AG04449 (cell line): ENCODE data around the gene FAM20A.

Source experiments
- CTCF ChIA-PET: fragments of 350-600 bp; formaldehyde crosslinking; extraction: SDS; loops from one replicate; lab custom pipeline; 2021; ENCODE audit warnings: antibody characterized with exemption; lab: Yijun Ruan, JAX
- POLR2A ChIA-PET: fragments of 400-600, 350-600 bp; formaldehyde crosslinking; extraction: SDS; loops from one replicate; lab custom pipeline; 2020; ENCODE audit warnings: antibody characterized with exemption, inconsistent platforms; lab: Yijun Ruan, JAX
- DNase-seq: peaks from one replicate; pipeline ENCODE4 v3.0.0-alpha.2; 2010; ENCODE audit warnings: low read depth, low spot score
- H3K4me3 ChIP-seq: 2 replicates; pipeline ENCODE4 v1.5.1; 2011; ENCODE audit warnings: low read depth, mild to moderate bottlenecking, control low read depth, low read length
- TF ChIP-seq, protein P1 (sequence below): IDR thresholded peaks from one replicate; pipeline ENCODE4 v1.5.1; 2011; ENCODE audit warnings: mild to moderate bottlenecking, moderate library complexity, low read length, control low read depth, inconsistent platforms; ENCODE audit not compliant: insufficient read depth; ENCODE audit errors: missing control alignments

Gene FAM20A

DNA sequence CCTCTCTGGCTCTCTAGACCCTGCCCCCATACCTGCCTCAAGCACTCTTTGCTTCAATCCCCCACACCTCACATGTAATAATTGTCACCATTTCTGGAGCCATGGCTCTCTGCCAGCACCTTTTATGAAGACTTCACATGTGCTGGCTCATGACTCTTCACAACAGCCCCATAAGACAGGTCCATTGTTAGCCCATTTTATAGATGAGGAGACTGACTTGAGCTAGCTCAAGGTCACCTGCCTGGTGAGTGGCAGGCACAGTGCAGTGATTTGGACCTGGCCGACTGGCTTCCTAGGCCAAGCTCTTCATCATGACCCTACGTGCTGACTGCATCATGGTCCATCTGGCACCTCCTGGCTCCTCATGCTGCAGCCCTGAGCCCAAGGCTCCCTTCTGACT, 25.0 kb downstream of the FAM20A start:
- ChIA-PET CTCF (no interaction called here), POLR2A (no interaction called here)
- no peak overlapping the region for H3K4me3 ChIP-seq
- no peak for DNase-seq
- TF ChIP-seq, protein P1, sequence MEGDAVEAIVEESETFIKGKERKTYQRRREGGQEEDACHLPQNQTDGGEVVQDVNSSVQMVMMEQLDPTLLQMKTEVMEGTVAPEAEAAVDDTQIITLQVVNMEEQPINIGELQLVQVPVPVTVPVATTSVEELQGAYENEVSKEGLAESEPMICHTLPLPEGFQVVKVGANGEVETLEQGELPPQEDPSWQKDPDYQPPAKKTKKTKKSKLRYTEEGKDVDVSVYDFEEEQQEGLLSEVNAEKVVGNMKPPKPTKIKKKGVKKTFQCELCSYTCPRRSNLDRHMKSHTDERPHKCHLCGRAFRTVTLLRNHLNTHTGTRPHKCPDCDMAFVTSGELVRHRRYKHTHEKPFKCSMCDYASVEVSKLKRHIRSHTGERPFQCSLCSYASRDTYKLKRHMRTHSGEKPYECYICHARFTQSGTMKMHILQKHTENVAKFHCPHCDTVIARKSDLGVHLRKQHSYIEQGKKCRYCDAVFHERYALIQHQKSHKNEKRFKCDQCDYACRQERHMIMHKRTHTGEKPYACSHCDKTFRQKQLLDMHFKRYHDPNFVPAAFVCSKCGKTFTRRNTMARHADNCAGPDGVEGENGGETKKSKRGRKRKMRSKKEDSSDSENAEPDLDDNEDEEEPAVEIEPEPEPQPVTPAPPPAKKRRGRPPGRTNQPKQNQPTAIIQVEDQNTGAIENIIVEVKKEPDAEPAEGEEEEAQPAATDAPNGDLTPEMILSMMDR = no peak

DNA sequence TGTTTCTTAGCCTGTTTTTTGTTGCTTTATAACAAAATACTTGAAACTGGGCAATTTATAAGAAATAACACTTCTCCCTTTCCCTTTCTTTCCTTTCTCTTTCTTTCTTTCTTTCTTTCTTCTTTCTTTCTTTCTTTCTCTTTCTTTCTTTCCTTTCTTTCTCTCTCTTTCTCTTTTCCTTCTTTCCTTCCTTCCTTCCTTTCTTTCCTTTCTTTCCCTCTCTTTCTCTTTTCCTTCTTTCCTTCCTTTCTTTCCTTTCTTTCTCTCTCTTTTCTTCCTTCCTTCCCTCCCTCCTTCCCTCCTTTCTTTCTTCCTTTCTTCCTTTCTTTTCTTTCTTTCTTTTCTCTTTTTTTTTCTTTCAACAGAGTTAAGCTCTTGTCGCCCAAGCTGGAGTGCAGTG, 27.8 kb downstream of the FAM20A start:
- POLR2A ChIA-PET = no interaction called here
- H3K4me3 ChIP-seq = no peak overlapping the region
- no peak for DNase-seq
- CTCF ChIA-PET = interaction anchor here (0.8 kb wide), 1 partner anchor 186 kb away, joined by 3 read pairs; no protein-coding TSS in a partner anchor
- TF ChIP-seq, protein P1 = no peak

DNA sequence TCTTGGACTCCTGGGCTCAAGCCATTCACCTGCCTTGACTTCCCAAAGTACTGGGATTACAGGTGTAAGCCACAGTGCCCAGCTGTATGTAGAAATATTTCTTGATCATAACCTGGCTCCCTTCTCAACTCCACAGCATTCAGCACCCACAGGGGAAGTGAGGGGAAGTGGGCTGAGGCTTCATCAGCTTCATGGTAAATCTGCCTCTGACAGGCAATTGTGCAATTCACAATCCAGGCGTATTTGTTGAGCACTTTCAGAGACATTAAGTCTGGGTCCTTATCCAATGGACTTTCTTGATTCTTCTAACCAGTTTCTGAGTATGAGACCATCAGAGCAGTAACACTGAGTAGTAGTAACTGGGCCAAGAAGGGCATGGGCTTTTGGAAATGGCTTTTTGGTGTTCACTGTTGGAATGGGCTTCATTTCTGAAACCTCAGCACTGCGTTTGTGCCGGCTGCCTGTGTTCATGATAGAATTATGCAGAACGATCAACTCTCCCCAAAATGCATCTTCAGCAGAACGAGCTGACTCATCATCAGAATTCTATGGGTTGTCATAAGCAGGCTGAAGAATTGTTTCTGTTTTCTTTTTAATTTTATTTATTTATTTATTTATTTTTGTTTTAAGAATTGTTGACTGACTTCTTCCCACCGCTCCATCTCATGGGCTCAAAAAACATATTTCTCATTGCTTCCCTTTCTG, 28.9 kb downstream of the FAM20A start:
- no peak for DNase-seq
- CTCF ChIA-PET = interaction anchor here (0.8 kb wide), 1 partner anchor 187 kb away, joined by 3 read pairs; no protein-coding TSS in a partner anchor
- TF ChIP-seq, protein P1 = no peak
- H3K4me3 ChIP-seq = no peak overlapping the region
- POLR2A ChIA-PET = no interaction called here

DNA sequence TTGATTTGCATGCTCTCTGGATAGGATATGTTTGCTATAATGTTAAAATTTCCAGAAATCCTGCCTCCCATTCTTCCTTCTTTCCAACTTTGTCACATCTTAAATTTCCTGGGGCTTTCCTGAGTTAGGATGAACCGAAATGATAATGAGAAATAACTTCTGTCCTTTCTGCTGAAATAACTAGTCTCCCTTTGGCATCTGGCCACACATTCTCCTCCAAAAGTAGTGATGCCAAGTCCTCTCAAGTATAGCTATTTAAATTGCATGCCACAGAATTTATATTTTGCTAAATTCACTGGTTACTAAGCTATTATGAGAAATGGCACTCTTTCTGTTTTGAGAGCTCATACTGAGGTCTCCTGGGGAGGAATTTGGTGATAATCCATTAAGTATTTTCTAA, 30.6 kb downstream of the FAM20A start:
- TF ChIP-seq, protein P1 = no peak
- ChIA-PET CTCF (no interaction called here), POLR2A (no interaction called here)

DNA sequence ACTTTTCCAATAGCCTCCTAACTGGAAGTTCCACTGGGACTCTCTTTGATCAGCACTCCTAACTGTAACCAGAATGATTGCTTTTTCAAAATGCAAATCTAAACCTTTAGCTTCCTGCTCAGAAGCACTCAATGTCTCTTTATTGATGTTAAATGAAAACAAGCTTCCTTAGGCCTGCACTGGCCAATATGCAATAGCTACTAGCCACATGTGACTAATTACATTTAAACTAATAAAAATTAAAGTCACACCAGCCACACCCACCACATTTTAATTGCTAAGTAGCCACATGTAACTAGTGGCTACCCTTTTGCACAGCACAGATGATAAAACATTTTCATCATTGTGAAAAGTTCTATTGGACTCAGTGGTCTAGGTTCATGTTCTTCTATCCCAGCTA, 31.8 kb downstream of the FAM20A start:
- ChIA-PET CTCF (no interaction called here), POLR2A (no interaction called here)
- no peak overlapping the region for H3K4me3 ChIP-seq
- TF ChIP-seq, protein P1 = no peak
- DNase-seq = no peak

More for the DNA sequence above, 30.6 kb downstream of the FAM20A start:
- H3K4me3 ChIP-seq = no peak overlapping the region
- DNase-seq = no peak

DNA sequence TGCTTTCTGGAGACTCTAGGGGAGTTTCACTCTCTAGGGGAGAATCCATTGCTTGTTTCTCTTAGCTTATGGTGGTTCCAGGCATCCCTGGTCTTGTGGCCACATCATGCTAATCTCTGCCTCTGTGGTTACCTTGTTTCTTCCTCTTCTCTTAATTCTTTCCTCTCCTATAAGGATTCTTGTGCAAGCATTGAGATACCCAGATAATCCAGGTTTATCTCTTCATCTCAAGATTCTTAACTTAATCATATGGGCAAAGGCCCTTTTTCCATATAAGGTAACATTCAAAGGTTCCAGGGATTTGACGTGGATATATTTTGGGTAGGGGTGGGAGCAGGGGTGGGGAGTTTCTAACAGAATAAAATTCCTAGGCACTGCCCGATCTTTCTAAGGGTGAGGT, 32.6 kb downstream of the FAM20A start:
- no peak for DNase-seq
- ChIA-PET CTCF (no interaction called here), POLR2A (no interaction called here)
- TF ChIP-seq, protein P1 = no peak
- no peak overlapping the region for H3K4me3 ChIP-seq
